Epithelial cell of proximal tubule (primary cell): ENCODE data around the gene VN1R2. TPM values are rescaled to one million over a fixed set of nuclear protein-coding genes. Genes with fewer than 3 reads are reported as not detected.
A peak's percentile ranks its signal among the peaks of the same experiment; 100 is the strongest.
"Not testable (repeated sequence)": the region's sequence is repeated elsewhere in the genome, so short reads cannot be mapped to it uniquely, and the experiment has no call there.

Source experiments
- DNase-seq: peaks from one replicate; pipeline ENCODE4 v3.0.0-alpha.2; 2011; ENCODE audit warnings: low read depth
- H3K4me3 ChIP-seq: 2 replicates; pipeline ENCODE4 v1.5.1; 2011; ENCODE audit warnings: low read depth, mild to moderate bottlenecking, low read length
- total RNA-seq: library from RNA; depleted of rRNA; stranded (reverse); fragments of >200 nt; gene quantifications from 2 replicates; pipeline ENCODE4 v1.2.3, GENCODE V29; 2015
- TF ChIP-seq, protein P1 (sequence below): conservative IDR thresholded peaks from 2 replicates; pipeline ENCODE4 v1.5.1; 2012; ENCODE audit warnings: low read depth, mild to moderate bottlenecking, low read length

Gene VN1R2
- total RNA-seq, 1 donor from 2014 or later, result not detected

DNA sequence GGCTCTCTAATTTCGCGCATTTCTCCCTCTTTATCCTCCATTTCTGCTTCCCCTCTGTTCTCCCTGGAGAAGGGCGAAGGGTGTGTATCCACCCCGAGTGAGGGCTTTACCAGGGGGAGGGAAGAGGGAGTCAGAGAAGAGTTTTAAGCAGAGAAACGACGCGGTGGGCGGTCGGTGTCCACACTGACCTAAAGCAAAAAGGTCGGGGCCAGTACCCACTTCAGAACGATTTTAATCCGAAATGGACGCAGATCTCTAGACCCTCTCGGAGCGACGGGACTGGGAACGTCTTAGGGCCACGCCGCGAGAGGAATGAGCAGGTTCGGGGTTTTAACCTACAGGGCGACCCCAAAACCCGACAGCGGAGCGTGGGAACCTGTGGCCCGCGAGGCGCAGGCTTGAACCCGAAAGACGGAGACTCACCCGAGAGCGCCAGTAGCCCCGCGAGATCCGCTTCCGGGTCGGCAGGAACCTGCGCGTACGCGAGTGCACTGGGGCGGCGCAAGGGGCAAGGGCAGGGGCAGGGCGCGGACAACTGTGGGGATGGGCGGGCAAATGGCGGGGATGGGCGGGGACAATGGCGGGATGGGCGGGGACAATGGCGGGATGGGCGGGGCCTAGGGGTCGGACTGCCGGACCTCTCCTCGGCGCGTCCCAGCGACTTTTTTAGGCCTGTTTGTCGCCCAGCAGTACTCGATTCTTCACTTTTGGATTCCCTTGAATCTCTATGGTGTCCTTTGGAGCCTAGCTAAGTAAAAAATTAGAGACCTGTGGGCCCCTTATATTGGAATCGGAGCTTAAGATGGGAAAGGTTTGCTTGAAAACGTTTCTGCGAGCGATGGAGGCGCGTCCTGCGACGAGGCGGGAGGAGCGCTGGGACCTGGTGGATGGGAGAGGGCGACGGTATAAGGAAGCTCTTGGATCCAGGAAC, 3.4 kb upstream of the VN1R2 start, which contains the start of gene ZNF677:
Gene ZNF677, minus strand, starts transcription at position 463 of the 931 bp plus-strand sequence. CDS start 3,323 bp downstream, outside the sequence.
- TF ChIP-seq, protein P1, sequence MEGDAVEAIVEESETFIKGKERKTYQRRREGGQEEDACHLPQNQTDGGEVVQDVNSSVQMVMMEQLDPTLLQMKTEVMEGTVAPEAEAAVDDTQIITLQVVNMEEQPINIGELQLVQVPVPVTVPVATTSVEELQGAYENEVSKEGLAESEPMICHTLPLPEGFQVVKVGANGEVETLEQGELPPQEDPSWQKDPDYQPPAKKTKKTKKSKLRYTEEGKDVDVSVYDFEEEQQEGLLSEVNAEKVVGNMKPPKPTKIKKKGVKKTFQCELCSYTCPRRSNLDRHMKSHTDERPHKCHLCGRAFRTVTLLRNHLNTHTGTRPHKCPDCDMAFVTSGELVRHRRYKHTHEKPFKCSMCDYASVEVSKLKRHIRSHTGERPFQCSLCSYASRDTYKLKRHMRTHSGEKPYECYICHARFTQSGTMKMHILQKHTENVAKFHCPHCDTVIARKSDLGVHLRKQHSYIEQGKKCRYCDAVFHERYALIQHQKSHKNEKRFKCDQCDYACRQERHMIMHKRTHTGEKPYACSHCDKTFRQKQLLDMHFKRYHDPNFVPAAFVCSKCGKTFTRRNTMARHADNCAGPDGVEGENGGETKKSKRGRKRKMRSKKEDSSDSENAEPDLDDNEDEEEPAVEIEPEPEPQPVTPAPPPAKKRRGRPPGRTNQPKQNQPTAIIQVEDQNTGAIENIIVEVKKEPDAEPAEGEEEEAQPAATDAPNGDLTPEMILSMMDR, result no peak
- H3K4me3 ChIP-seq, result peak within 1 kb of the TSS; percentile 67
- no peak for DNase-seq

DNA sequence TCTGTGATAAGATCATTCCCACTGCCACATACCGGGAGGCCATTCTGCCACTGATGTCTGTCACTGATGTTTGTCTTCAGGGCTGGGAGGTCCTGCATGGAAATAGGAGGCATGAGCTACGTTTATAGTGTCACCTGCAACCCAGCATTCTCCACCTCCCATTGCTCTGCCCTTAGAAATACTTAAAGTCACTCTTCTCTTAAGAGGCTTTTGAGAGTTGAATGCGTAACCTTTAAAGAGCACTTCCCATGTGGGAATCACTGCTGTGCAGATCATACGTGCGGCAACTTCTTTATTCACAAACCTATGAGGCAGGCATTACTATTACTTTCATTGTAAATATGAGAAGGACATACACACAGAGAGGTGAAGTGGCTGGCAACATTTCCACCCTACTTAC, 9.5 kb downstream of the VN1R2 start, which contains the start of gene VN1R4:
Gene VN1R4, minus strand, starts transcription at position 101 of the 400 bp plus-strand sequence. Its CDS starts 58 bp downstream, at position 43.
- DNase-seq, H3K4me3 ChIP-seq: not testable (repeated sequence)

DNA sequence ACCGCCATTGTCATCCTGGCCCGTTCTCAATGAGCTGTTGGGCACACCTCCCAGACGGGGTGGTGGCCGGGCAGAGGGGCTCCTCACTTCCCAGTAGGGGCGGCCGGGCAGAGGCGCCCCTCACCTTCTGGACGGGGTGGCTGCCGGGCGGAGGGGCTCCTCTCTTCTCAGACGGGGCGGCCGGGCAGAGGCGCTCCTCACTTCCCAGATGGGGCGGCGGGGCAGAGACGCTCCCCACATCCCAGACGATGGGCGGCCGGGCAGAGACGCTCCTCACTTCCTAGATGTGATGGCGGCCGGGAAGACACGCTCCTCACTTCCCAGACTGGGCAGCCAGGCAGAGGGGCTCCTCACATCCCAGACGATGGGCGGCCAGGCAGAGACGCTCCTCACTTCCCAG, 11.8 kb downstream of the VN1R2 start:
- DNase-seq, H3K4me3 ChIP-seq: not testable (repeated sequence)

DNA sequence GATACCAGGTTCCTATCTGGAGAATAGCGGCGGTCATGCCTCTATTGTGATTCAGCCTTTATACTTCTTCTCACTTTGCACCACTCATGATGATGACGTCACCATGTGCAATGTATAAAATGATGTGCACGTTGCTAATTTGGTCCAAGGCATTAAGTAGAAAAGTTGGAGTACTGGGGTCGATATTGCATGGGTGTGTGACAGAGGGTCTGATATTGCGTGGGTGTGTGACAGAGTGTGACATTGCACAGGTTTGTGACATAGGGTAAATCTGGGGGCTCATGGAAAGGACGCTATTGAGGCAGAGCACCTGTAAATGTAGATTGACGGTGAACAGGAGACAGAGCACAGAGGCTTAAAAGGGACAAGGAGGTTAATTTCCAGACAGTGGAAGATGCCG, 14.0 kb downstream of the VN1R2 start:
- TF ChIP-seq, protein P1, result no peak
- no peak overlapping the region for H3K4me3 ChIP-seq
- DNase-seq, result no peak

DNA sequence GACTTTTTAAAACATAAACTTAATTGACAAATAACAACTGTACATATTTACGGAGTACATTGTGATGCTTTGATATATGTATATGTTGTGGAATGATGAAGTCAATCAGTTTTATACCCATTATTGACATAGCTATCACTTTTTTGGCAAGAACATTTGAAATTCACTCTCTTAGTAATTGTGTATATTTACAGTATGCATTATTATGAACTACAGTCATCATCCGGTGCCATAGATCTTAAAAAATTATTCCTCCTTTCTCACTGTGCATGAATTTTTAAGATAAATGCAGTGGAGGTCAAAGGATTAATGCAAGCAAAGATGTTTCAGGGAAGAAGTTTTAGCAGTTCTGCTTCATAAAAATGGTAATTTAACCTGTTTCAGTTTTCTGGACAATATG, 17.4 kb downstream of the VN1R2 start:
- H3K4me3 ChIP-seq, result no peak overlapping the region
- TF ChIP-seq, protein P1, result no peak
- no peak for DNase-seq

DNA sequence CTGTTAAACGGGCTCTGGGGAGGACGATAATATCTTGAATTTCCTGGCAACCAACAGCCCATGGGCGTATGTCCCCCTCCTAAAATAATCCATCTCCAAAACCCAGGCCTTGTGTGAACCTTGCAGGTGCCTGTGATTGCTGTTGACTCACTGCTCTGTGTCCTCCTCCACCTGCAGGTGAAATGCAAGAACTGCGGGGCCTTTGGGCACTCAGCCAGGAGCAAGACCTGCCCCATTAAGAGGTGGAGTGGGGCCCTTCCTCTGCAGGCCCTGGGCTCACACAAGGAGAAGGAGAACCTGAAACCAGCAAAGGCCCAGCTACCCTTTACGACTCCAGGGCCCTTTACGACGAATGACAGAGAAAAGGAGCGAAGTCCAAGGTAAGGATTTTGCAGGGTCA, 23.9 kb downstream of the VN1R2 start:
- DNase-seq, H3K4me3 ChIP-seq: not testable (repeated sequence)

- H3K4me3 ChIP-seq, result no peak overlapping the region
- DNase-seq, result no peak
- TF ChIP-seq, protein P1, result no peak
Measured at GRCh38 chr19:53285087-53285486, 27.0 kb downstream of the VN1R2 start.

DNA sequence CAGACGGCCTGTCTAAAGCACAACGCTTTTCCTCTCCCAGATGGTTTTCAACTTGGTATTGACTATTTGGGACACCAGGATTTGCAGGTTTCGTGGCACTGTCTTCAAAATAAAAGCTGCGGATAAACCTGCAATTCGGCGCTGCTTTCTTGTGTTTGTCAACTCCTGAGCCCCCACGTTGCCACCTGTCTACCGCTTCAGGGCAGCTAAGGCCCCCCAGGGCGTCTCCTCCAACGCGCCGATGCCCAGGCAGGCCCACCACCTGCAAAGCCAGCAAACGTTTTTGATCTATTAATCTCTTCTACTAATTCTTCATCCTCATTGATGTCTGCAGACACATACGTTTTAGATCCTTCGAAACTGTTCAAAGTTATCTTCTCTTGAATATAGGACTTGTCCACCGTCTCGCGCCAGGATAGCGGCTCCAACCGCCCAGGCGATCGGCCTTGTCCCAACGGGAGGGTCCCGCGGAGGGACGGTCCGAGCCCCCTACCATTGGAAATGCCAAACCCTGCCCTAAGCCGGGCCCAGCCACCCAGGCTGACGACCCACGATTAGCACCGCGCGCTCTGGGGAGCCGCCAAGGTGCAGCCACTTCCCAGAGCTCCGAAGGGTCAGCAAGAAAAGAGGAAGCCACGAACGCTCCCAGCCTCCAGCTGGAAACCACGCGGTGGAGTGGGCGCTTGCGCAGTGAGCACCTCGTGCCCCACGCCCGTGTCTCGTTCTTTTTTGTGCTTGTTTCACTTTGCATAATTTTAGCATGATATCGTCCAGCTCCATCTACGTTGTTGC, 32.9 kb downstream of the VN1R2 start:
- no peak for DNase-seq
- TF ChIP-seq, protein P1, result no peak
- no peak overlapping the region for H3K4me3 ChIP-seq
